GM21515 (cell line): Measurements from ENCODE around the gene LHFPL6.

Experiments used
- ATAC-seq: cut with Tn5 transposase; IDR thresholded peaks from one replicate; pipeline ENCODE4 v1.9.1; 2021; ENCODE audit not compliant: unreplicated experiment

LHFPL6 gene

DNA sequence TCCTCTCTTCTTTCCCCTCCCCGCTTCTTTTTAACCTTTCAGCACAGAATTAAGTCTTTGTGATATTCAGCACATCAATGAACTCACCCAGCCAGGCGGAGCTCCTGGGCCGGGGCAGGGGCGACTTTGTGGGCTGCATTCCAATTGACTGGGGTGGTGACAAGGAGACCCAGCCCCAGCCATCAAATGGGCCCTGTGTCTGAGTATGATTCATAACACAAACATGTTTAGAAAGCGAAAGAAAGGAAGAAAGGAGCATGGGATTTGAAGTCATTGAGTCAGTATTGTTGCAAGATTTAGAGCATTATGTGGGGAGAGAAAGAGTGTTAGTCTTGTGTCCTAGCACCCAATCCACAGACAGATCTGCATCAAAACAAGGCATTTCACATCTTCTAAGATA, 185.3 kb downstream of the LHFPL6 start:
- no peak for ATAC-seq

DNA sequence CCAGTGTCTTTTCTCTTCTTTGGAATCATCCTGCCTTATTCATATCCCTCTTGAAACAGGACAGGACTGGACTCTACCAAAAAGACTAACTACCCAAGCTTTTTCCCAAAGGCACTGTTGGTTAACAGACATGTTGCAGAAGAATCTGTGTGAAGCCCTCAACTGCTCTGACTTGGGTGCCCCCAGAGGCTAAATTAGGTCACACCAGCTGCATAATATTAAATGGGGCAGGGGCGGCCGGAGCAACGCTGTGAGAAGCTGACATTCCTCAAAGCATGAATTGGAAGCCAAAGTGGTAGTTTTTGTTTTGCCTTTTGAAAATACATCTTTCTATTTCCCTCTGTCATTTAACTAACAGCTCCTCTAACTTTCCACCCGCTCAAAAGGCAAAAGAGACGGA, 185.9 kb downstream of the LHFPL6 start:
- ATAC-seq = no peak

DNA sequence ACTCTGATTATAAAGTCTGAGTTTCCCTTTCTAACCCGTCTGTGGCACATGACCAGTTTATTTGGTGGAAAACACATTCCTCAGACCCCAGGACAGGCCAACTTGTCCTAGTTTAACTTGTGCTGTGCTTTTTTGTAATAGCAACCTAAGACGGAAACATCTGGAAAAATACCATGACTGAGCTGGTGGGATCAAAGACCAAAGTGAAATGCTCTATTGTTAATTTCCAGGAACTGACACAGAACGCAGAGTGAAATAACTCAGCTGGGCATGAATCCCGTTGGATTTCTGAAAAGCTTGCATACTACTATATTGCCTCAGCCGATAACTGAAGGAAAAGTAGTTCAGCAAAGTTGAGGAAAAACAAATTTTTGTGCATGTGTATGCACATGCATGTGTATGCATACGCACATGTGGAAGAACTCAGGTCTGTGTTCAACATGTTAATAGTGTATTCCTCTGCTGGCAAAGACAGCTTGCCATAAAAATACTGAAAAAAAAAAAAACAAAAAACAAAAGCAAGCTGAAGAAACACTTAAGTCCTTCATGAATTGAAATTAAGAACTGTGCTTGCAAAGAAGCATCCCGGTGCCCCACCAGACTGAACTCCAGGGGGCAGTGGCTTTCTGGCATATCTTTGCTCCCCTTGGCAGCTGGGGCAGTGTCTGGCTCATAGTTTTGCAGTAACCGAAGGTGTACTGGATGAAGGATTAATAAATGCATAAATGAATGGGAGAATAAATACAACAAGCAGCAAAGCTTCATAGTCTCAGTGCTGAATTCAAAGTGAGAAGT, 187.8 kb downstream of the LHFPL6 start:
- ATAC-seq = no peak

DNA sequence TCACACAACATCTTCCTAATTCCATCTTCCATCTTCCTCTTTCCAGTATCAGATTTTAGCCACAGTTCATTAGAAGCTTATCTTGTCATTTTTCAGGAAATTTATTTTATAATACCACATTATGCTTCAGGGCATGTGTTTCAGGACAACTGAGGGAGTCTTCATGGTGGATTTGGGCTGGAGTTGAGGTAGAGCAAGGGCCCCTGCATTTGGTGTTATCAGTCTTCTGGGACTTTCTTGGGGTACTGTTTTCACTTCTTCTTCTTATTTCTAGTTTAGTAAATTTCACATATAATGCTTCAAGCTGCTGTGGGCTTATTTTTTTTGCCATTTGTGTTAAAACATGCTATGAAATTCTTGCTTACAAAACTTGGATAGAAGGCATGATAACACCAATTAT, 188.7 kb downstream of the LHFPL6 start:
- ATAC-seq = no peak

DNA sequence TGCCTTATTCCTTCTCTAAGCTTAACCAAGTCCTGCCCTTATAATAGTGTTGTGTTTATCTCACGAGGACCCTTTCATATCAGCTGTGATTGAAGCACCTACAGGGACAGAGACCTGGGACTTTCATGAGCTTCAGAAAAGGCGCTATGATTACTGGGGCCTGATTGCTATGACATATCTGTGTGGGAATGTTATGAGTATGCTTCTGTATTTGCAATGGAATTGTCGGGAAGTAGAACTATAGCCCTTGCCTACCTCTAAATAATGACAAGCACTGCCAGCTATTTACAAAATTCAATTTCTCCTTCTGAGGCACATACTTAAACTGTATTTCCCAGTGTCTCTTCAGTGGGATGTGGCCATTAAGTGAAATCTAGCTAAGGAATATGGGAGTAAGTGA, 191.5 kb downstream of the LHFPL6 start:
- no peak for ATAC-seq

DNA sequence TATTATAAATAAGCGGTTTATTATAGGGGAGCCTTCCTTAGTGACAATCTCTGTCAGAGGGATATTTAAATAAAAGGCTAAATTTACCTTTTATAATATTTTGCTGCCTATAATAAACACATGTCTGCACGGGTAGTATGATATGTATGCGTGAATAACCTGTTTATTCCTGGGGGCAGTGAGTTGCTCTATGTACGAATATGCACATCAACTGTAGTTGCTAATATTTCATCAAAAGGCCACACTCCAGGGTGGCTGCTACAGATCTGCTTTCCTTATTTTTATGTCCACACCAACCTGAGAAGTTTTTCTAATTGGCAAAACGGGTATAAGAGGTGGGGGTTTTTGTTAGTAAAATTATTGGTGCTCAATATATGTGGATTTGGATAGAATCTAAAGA, 192.0 kb downstream of the LHFPL6 start:
- ATAC-seq = no peak

DNA sequence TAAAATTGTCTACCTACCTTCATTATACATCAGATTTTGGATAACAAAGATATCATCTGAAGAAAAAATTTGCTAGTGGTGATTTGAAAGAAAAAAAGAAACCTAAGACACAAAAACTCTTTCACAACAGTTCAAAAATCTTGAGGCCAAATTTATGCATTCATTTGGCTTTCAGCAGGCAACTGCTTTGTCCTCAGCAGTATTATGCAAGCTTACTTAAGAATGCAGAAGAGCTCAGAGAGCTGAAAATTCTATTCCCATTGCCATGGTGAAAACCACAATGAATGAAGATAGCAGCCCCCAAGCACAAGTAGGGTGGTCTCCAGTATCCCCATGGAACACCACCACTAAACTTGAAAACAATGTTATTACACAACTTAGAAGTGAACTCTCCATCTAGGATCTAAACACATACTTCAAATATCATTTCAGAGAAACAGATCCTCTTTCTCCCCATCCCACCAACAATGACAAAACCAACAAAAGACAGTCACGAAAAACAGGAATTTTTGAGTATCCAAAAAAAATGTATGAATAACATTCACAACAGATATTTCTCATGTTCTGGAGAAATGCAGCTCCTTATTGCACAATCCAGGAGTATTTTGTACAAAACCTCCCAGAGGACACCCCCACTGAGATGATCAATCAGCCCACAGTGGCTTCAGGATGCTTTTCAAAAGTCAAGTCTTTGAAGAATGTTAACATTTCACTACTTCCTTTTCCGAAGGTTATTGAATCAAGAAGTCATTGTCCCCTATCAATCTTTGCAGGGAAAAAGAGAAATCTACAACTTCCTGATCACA, 192.7 kb downstream of the LHFPL6 start:
- no peak for ATAC-seq

DNA sequence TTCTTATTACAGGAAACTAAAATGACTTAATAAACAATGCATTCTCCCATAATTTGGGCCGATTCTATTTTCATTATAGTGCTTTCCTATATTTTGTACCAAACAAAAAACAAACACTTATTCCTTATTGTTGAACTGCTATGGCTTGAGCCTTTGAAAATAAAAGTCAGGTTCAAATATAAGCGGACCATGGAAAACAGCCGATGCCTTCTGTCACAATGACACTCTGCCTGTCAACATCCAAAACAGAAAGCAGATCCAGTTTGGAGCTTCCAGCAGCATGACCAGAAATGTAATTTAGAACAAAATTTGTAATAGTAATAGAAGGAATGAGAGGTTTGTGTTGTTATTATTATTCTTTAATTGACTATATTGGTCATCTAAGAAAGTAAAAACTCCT, 194.5 kb downstream of the LHFPL6 start:
- no peak for ATAC-seq

DNA sequence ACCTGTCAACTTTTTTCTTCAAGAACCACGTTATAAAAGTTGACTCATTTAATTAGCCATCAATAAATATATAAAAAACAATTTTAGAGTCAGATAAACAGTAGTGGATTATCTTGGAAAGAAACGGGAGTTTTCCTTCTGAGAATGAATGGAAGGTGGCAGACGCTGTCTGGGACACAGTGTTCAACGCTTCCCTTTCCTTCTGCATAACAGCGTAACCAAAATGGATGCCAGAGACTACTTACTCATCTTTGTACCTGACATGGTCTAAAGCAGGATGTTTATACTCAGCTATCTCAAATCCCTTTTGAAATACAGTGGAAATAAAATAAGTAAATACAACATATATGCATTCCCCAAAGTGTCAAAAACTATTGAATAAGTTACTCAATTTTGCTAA, 195.2 kb downstream of the LHFPL6 start:
- no peak for ATAC-seq

DNA sequence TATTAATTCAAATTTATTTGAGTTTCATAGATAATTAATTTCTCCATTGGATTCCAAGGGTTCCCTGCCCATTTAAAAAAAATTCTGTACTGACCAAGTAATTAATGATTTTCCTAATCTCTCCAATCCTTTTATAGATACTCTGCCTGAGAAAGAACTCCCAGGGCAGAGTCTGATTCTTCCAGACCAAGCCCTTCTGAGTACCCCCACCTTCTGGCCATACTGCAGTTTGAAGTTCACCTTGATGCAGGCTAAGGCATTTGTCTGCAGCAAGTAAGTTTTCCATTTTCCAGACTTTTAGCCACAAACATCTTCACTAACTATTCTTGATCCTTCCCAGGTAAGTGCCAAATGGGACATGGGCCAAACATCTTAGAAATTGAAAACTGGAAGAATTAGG, 195.9 kb downstream of the LHFPL6 start:
- no peak for ATAC-seq

DNA sequence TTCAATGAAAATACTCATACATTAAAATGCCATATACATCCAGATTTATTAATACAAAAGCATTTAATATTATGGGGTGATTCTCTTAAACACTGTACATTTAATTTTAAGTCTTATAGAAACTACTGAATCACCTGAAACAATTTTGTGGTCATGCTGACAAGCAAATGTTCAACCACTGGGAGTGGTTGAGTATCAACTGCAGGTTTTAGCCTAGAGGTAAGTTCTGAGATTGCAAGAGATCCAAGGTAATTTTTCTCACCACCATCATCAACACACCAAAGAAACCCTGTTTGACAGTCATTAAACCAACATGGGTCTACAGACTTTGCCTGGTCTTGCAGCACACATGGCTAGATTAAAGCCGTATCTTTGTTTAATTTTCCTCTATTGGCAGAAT, 196.3 kb downstream of the LHFPL6 start:
- no peak for ATAC-seq

DNA sequence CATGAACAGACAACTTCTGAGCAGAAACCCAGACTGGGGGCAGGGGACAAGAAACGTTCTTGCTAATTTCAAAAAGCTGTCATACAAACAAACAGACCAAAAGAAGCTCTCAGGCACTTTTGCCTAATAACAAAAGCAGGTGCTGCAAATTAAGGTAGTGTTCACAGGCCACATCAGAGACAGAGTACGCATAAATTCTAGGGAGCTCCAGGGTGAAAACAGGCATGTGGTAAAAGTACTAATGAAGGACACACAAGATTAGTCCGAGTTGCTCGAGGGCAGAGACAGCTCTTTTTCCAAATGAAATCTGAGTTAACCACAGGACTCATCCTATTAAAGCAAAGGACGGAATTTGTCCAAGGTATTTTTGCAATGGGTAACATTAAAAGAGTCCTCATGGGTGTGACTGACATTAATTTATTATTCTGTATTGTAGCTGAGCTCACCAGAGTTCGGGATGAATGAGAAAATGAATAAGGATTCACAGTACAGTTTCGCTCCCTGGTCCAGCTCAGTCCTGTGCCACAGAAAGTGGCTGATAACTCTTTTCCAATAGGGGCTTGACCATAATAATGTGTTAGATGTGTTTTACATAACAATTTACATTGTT, 197.3 kb downstream of the LHFPL6 start:
- ATAC-seq = no peak

DNA sequence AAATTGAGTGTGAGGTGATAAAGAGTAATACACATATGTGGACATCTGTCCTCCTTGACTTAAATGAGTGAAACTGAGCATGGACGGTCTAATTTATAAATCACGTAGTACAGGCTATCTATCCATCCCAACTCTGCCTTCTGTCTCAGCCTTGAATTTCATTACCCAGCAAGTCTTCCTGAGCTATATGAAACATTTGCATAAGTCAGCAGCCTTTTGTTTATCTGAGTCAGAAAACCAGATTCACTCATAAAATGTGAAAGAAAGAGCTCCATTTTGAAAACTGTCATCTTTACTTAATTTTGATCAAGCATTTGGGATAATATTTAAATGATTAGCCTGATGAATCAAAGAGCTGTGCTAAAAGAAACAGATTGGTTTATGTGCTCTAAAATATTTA, 197.9 kb downstream of the LHFPL6 start:
- ATAC-seq = no peak

DNA sequence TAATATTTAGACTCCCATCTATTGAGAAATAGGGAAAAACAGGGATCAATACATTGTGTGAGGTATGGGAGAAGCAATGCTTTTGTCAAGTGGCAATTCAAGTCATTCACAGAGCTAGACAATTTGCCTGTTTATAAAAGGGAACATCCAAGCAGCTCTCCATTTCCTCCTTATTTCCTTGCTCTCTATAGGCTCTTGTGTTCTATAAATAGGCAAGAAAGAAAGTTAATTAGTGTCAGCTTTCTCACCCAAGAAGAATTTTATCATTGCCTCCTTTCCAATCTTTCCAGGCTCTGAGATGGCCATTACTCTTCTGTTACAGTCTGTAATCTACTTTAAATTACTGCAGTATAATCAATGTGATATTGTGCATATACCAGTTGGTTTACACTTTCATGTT, 199.9 kb downstream of the LHFPL6 start:
- no peak for ATAC-seq

DNA sequence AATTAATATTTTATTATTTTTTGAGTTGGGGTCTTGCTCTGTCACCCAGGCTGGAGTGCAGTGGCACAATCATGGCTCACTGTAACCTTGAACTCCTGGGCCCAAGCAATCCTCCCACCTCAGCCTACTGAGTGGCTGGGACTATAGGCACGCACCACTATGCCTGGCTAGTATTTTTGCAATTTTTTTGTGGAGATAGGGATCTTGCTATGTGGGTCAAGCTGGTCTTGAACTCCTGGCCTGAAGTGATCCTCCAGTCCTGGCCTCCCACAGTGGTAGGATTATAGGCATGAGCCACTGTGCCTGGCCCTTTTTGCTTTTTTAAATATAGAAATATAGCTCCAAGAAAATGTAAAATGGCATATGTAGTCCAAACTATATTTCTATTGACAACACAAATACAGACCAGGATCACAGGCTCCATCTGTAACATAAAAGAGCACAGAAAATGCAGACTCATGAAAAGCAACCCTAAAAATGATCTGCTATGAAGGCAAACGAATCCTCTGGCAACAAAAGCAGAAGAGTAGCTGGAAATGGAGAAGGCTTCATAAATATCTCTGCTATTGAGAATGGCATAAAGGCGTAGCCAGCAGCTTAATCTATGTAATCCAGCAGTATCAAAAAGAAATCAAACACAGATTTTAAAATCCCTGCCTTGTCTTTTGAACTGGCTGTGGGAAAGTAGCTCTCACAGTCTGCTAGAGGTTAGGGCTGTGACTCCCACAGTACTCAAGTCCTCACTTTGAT, 200.6 kb downstream of the LHFPL6 start:
- ATAC-seq = no peak

DNA sequence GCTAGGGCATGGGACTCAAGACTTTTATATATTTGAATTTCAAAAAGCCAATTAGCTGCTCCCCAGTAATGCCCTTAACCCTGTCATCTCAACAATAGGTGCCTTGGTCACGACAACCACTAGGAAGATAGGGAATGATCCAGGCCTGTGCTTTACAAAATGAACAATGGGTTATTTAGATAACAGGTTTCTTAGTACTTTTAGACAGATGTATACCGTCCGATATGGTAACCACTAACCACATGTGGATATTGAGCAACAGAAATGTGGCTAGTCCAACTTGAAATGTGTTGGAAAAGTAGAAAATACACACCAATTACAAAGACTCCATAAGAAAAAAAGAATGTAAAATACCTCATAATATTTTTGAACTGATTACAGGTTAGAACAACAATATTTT, 201.2 kb downstream of the LHFPL6 start:
- ATAC-seq = no peak

DNA sequence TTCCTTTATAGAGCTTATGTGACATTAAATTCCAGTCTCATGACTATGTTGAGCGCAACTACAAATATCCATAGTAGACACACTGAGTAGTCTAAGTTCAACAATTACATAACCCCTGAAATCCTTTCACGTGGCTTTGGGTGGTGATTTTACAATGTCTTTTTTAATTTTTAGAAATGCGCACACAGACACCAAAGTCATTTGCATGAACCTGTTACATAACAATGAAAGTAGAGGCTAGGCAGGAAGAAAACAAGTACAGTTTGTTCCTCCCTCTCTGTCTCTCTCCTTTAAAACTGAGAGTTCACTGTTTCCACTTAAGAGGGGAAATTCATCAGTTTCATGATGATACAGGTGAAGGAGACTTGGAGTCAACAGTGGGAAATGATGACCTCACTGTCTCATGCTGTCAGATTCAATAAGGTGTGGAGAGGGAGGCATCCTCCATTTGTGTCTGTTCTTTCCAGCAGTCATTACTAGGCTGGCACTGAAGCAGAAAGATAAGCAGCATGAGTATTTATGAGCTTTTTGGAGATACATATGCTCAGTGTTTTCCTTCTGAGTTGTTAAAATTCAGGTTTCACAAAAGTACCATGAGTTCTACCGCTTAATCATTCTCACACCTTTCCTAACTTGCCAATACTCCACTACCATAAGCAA, 201.8 kb downstream of the LHFPL6 start:
- ATAC-seq = no peak

DNA sequence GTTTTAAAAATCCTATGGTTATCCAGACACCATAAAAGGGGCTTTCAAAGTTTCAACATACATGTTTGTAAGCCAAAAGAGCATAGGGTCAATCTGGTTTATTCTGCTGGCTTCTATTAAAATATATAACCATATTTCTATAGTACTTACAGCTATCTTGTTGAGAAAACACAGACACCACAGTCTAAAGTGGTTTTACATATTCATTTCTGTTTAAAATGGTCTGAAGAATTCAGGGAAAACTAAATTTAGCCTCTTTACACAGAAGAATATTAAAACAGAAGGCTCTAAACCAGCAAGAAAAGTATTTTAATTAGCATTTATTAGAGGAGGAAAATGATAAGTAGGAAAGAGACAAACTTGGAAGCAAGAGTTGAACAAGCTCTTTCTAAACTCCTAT, 203.9 kb downstream of the LHFPL6 start:
- ATAC-seq = no peak

DNA sequence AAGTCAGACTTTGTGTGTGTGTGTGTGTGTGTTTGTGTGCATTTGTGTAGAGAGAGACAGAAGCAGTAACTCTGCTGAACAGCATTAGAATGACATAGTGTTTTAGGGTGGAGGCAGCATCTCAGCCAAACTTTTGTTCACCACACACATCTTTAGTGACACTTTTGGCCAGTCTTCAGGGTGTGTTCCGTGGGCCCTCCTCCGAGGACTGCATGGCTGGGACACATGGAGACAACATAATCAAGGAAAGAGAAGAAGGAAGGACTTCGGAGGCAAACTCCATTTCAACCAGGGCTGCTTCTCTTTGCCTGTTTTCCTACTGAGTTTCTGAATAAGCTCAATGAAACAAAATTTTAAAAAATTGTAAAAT, 205.1 kb downstream of the LHFPL6 start:
- no peak for ATAC-seq

DNA sequence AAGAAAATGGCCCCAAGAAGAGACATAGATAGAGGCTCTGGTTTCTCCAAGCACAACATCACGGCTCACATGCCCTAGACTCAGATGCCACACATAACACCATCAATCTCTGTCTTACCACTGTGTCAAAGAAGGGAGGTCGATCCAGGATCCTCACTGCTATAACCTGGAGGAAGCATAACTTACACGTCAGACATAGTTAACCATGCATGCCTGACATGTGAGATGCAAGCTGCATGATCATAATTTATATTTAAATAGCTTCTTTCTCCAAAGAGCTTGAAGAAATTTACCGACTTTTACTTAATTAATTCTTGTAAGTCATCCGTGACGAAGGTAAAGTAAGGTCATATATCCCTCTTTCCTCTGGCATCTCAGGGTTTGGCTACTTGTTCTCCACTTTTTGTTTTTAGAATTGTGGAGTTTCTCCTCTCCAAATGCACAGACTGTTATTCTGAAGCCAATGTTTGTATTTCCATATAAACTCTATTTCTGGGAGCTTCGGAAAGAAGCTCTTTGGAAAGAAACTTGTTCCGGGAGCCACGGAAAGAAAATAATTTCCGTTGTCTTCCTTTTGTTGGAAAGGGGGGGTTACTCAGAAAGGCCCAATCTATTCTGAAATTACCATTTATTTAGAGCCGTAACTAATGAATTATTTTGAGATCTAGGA, 205.6 kb downstream of the LHFPL6 start:
- ATAC-seq = no peak
